HEK293 (cell line): ENCODE measurements around the gene CTBP2.
A peak's percentile ranks its signal among the peaks of the same experiment; 100 is the strongest.

Experiments
- CTCF ChIA-PET: fragments of 350-600 bp; formaldehyde crosslinking; extraction: SDS; loops from one replicate; lab custom pipeline; 2021; ENCODE audit warnings: antibody characterized with exemption; lab: Yijun Ruan, JAX
- POLR2A ChIA-PET: fragments of 300-600 bp; formaldehyde crosslinking; extraction: SDS; loops from one replicate; lab custom pipeline; 2020; ENCODE audit warnings: antibody characterized with exemption, inconsistent platforms; lab: Yijun Ruan, JAX
- H3K27ac ChIP-seq: fragments of 200-500 bp; sonication (Bioruptor generic); 2 replicates; pipeline ENCODE4 v1.5.1; 2014; ENCODE audit warnings: low read depth, low read length, control low read depth, inconsistent platforms; ENCODE audit errors: extremely low read depth
- H3K36me3 ChIP-seq, 2 experiments: fragments of 200-500 bp in 1 of 2; sonication (Bioruptor generic) in 1 of 2; 1 replicate in 1 of 2; 2 replicates in 1 of 2; pipeline ENCODE4 v1.5.1; 2014 to 2017; ENCODE audit warnings: inconsistent platforms in 2 of 2, low read length in 2 of 2; ENCODE audit not compliant: control insufficient read depth in 2 of 2, insufficient read depth in 1 of 2
- H3K4me1 ChIP-seq: fragments of 200-500 bp; sonication (Bioruptor generic); 2 replicates; pipeline ENCODE4 v1.5.1; 2014; ENCODE audit warnings: mild to moderate bottlenecking, low read length, inconsistent platforms; ENCODE audit not compliant: control insufficient read depth, insufficient read depth
- H3K4me3 ChIP-seq: 2 replicates; pipeline ENCODE4 v1.5.1; 2011; ENCODE audit warnings: low read depth, mild to moderate bottlenecking, control low read depth, low read length, moderate library complexity
- H3K9me3 ChIP-seq: fragments of 200-500 bp; sonication (Bioruptor generic); 2 replicates; pipeline ENCODE4 v1.5.1; 2014; ENCODE audit warnings: low read depth, low read length, inconsistent platforms; ENCODE audit not compliant: control insufficient read depth, insufficient read depth
- BCL11A ChIP-seq: fragments of 450-650 bp; formaldehyde crosslinking; IDR thresholded peaks from 2 replicates; pipeline ENCODE4 v1.5.1; 2016; ENCODE audit warnings: low read depth, missing biosample characterization, missing genetic modification characterization
- HOXA7 ChIP-seq: sonication (generic); formaldehyde crosslinking; IDR thresholded peaks from 2 replicates; pipeline ENCODE4 v1.8.1; 2022; ENCODE audit warnings: missing genetic modification reagents, borderline replicate concordance
- IKZF3 ChIP-seq: fragments of 450-650 bp; IDR thresholded peaks from 2 replicates; pipeline ENCODE4 v1.5.0; 2018; ENCODE audit warnings: missing biosample characterization, mild to moderate bottlenecking, missing genetic modification characterization, moderate library complexity
- OVOL3 ChIP-seq: fragments of 450-650 bp; formaldehyde crosslinking; IDR thresholded peaks from 2 replicates; pipeline ENCODE4 v1.5.1; 2016; ENCODE audit warnings: missing biosample characterization, missing genetic modification characterization
- SETDB1 ChIP-seq: IDR thresholded peaks from one replicate; pipeline ENCODE4 v1.6.1; 2017; ENCODE audit warnings: mild to moderate bottlenecking, low read length, moderate library complexity, mixed read lengths; ENCODE audit not compliant: insufficient read length
- TCF7L2 ChIP-seq: IDR thresholded peaks from 2 replicates; pipeline ENCODE4 v1.6.1; 2011; ENCODE audit warnings: low read depth, mild to moderate bottlenecking, inconsistent platforms, low read length, moderate library complexity, borderline replicate concordance
- ZBTB48 ChIP-seq: fragments of 450-650 bp; formaldehyde crosslinking; IDR thresholded peaks from 2 replicates; pipeline ENCODE4 v1.5.1; 2016; ENCODE audit warnings: missing biosample characterization, missing genetic modification characterization
- ZBTB8A ChIP-seq: fragments of 450-650 bp; formaldehyde crosslinking; IDR thresholded peaks from 2 replicates; pipeline ENCODE4 v1.5.1; 2016; ENCODE audit warnings: missing biosample characterization, missing genetic modification characterization
- ZFP41 ChIP-seq: fragments of 450-650 bp; formaldehyde crosslinking; IDR thresholded peaks from 2 replicates; pipeline ENCODE4 v1.5.1; 2016; ENCODE audit warnings: missing biosample characterization, missing genetic modification characterization, borderline replicate concordance
- ZNF138 ChIP-seq: fragments of 450-650 bp; formaldehyde crosslinking; IDR thresholded peaks from 2 replicates; pipeline ENCODE4 v1.5.1; 2016; ENCODE audit warnings: missing biosample characterization, missing genetic modification characterization, borderline replicate concordance
- ZNF169 ChIP-seq: fragments of 450-650 bp; formaldehyde crosslinking; IDR thresholded peaks from 2 replicates; pipeline ENCODE4 v1.5.1; 2016; ENCODE audit warnings: missing biosample characterization, missing genetic modification characterization
- ZNF184 ChIP-seq: fragments of 450-650 bp; IDR thresholded peaks from 2 replicates; pipeline ENCODE4 v1.5.1; 2018; ENCODE audit warnings: missing biosample characterization, mild to moderate bottlenecking, missing genetic modification characterization
- ZNF23 ChIP-seq: fragments of 450-650 bp; formaldehyde crosslinking; IDR thresholded peaks from 2 replicates; pipeline ENCODE4 v1.5.1; 2016; ENCODE audit warnings: missing biosample characterization, missing genetic modification characterization, borderline replicate concordance
- ZNF341 ChIP-seq: fragments of 450-650 bp; formaldehyde crosslinking; IDR thresholded peaks from 2 replicates; pipeline ENCODE4; 2016; ENCODE audit warnings: low read depth, missing biosample characterization, missing genetic modification characterization
- ZNF423 ChIP-seq: fragments of 450-650 bp; formaldehyde crosslinking; IDR thresholded peaks from 2 replicates; pipeline ENCODE4 v1.5.1; 2016; ENCODE audit warnings: missing biosample characterization, missing genetic modification characterization
- ZNF521 ChIP-seq: fragments of 450-650 bp; formaldehyde crosslinking; IDR thresholded peaks from 2 replicates; pipeline ENCODE4 v1.5.1; 2017; ENCODE audit warnings: missing biosample characterization, mild to moderate bottlenecking, missing genetic modification characterization
- ZNF529 ChIP-seq: fragments of 450-650 bp; formaldehyde crosslinking; IDR thresholded peaks from 2 replicates; pipeline ENCODE4 v1.5.1; 2017; ENCODE audit warnings: missing genetic modification characterization, missing biosample characterization; ENCODE audit not compliant: insufficient replicate concordance
- ZNF585B ChIP-seq: fragments of 450-650 bp; formaldehyde crosslinking; IDR thresholded peaks from 2 replicates; pipeline ENCODE4 v1.5.1; 2016; ENCODE audit warnings: missing biosample characterization, missing genetic modification characterization
- ZNF596 ChIP-seq: fragments of 450-650 bp; IDR thresholded peaks from 2 replicates; pipeline ENCODE4 v1.5.0; 2018; ENCODE audit warnings: missing biosample characterization, mild to moderate bottlenecking, missing genetic modification characterization, moderate library complexity
- ZNF600 ChIP-seq: fragments of 450-650 bp; formaldehyde crosslinking; IDR thresholded peaks from 2 replicates; pipeline ENCODE4 v1.5.1; 2016; ENCODE audit warnings: missing biosample characterization, missing genetic modification characterization
- ZNF623 ChIP-seq: fragments of 450-650 bp; formaldehyde crosslinking; IDR thresholded peaks from 2 replicates; pipeline ENCODE4 v1.5.1; 2016; ENCODE audit warnings: missing biosample characterization, missing genetic modification characterization
- ZNF626 ChIP-seq: fragments of 450-650 bp; sonication (Bioruptor Pico); formaldehyde crosslinking; IDR thresholded peaks from 2 replicates; pipeline ENCODE4 v1.5.1; 2018; ENCODE audit warnings: missing biosample characterization, missing genetic modification characterization, inconsistent platforms
- ZNF660 ChIP-seq: fragments of 450-650 bp; IDR thresholded peaks from 2 replicates; pipeline ENCODE4 v1.5.1; 2018; ENCODE audit warnings: missing biosample characterization, mild to moderate bottlenecking, missing genetic modification characterization
- ZNF785 ChIP-seq: fragments of 450-650 bp; formaldehyde crosslinking; IDR thresholded peaks from 2 replicates; pipeline ENCODE4 v1.5.1; 2016; ENCODE audit warnings: missing biosample characterization, missing genetic modification characterization
- TF ChIP-seq, protein P1 (sequence below): fragments of 450-650 bp; formaldehyde crosslinking; IDR thresholded peaks from 2 replicates; pipeline ENCODE4 v1.5.1; 2016; ENCODE audit warnings: missing biosample characterization, missing genetic modification characterization
- TF ChIP-seq, protein P2 (sequence below): fragments of 450-650 bp; formaldehyde crosslinking; IDR thresholded peaks from 2 replicates; pipeline ENCODE4 v1.5.1; 2016; ENCODE audit warnings: missing biosample characterization, missing genetic modification characterization

Gene CTBP2

DNA sequence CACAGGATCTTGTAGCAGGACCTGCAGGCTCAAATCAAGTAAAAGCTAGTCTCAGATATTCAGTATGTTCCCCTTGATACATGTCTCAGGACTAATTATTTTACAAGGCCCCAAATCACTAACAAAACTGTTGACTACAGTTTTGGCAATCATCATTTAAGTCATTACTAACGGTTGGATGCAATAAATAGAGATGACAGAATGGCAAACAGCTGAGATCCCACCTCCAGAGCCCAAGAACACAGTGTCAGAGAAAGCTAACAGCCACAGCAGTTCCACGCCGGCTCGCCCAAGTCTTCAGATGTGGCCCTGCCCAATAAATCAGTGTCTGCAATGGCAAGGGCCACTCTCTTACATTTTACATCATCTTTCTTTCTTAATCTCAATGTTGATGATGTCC is 87.6 kb downstream of the CTBP2 start:
- ChIA-PET CTCF (interaction anchor here (0.7 kb wide), 1 partner anchor 10 kb away, joined by 5 read pairs; no protein-coding TSS in a partner anchor), POLR2A (no interaction called here)
- no peak overlapping the region for H3K27ac ChIP-seq
- TF ChIP-seq ZNF623 (tag by site-specific recombination) (no peak), ZNF423 (tag by site-specific recombination) (no peak), SETDB1 (no peak), ZNF169 (tag by site-specific recombination) (no peak), ZNF660 (tag by site-specific recombination) (no peak), ZNF529 (tag by site-specific recombination) (no peak), ZNF596 (no peak), ZNF184 (tag by site-specific recombination) (no peak), ZFP41 (tag by site-specific recombination) (no peak), TCF7L2 (no peak), ZNF138 (tag by site-specific recombination) (no peak), ZBTB48 (tag by site-specific recombination) (no peak), ZNF521 (no peak), ZNF785 (tag by site-specific recombination) (no peak), ZNF626 (tag by site-specific recombination) (no peak), BCL11A (tag by site-specific recombination) (no peak), ZNF23 (no peak), ZNF585B (no peak), HOXA7 (CRISPR knock-in tag) (no peak)
- TF ChIP-seq, protein P1, sequence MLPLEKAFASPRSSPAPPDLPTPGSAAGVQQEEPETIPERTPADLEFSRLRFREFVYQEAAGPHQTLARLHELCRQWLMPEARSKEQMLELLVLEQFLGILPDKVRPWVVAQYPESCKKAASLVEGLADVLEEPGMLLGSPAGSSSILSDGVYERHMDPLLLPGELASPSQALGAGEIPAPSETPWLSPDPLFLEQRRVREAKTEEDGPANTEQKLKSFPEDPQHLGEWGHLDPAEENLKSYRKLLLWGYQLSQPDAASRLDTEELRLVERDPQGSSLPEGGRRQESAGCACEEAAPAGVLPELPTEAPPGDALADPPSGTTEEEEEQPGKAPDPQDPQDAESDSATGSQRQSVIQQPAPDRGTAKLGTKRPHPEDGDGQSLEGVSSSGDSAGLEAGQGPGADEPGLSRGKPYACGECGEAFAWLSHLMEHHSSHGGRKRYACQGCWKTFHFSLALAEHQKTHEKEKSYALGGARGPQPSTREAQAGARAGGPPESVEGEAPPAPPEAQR (tag by site-specific recombination) = no peak
- H3K4me3 ChIP-seq = no peak overlapping the region
- peaks cover 0 to 23% of the 10 kb centered on the region in 2 experiments; a peak in 2 of 3 replicates for H3K36me3 ChIP-seq
- no peaks in the 10 kb centered on the region for H3K4me1 ChIP-seq
- H3K9me3 ChIP-seq = no peaks in the 10 kb centered on the region

DNA sequence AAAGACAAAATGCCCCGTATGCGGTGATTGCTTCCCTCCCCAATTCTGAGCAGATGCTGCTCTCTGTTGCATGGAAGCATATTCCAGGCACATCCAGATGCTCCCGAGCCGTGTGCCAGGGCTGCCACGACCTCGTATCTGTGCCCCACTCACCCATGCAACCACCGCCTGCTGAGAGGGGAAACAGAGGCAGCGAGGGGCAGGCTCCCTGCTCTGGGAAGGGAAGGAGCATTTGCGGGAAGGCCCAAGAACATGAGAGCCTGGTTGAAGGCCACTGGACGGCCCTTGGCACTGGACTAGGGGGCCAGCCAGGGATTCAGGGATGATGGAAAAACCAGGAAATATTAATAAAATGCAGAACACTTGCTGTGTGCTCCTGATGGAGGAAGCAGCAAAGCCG is 89.4 kb downstream of the CTBP2 start:
- POLR2A ChIA-PET = no interaction called here
- Histone ChIP-seq H3K4me1 (no peaks in the 10 kb centered on the region), H3K36me3 (peaks cover 0 to 29% of the 10 kb centered on the region in 2 experiments; a peak in 2 of 3 replicates), H3K4me3 (no peak overlapping the region), H3K27ac (no peak overlapping the region), H3K9me3 (no peaks in the 10 kb centered on the region)
- TF ChIP-seq OVOL3 (tag by site-specific recombination) = no peak
- TF ChIP-seq ZNF23 = no peak
- CTCF ChIA-PET = no interaction called here

DNA sequence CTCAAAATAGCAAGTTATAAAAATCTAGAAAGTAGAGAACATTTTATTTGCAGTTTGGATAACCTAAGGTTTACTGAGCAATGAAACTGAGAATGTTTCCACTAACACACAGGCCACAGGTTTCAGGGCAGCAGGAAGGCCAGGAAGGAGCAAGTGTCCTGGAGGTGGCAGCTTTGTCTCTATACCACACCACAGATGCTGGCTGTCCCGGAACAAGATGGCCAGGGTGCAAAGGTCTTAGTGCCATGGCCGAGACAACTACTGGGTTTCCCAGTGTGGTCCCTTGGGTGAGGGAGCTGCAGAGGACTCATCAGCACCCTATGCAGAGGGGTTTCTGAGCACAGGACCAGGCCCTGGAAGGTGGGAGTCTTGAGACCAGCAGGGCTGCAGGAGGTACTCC is 92.0 kb downstream of the CTBP2 start:
- POLR2A ChIA-PET = no interaction called here
- peaks cover 17% of the 10 kb centered on the region for H3K4me1 ChIP-seq
- H3K36me3 ChIP-seq = peaks cover 0 to 8% of the 10 kb centered on the region in 2 experiments; a peak in 2 of 3 replicates
- no peak overlapping the region for H3K27ac ChIP-seq
- no peak overlapping the region for H3K4me3 ChIP-seq
- TF ChIP-seq ZNF341 (tag by site-specific recombination) (no peak), ZBTB8A (tag by site-specific recombination) (no peak), IKZF3 (tag by site-specific recombination) (no peak), ZNF600 (tag by site-specific recombination) (0 out of 2 replicates have a peak, but pooled peaks have one; percentile 25)
- TF ChIP-seq, protein P2, sequence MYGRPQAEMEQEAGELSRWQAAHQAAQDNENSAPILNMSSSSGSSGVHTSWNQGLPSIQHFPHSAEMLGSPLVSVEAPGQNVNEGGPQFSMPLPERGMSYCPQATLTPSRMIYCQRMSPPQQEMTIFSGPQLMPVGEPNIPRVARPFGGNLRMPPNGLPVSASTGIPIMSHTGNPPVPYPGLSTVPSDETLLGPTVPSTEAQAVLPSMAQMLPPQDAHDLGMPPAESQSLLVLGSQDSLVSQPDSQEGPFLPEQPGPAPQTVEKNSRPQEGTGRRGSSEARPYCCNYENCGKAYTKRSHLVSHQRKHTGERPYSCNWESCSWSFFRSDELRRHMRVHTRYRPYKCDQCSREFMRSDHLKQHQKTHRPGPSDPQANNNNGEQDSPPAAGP (tag by site-specific recombination) = no peak
- CTCF ChIA-PET = interaction anchor here (1.6 kb wide), 1 partner anchor 20 kb away, joined by 5 read pairs; no protein-coding TSS in a partner anchor
- H3K9me3 ChIP-seq = no peaks in the 10 kb centered on the region
